HG02623 (cell line): Measurements from ENCODE around the gene EXOC2.

Source experiments
- ATAC-seq: cut with Tn5 transposase; IDR thresholded peaks from one replicate; pipeline ENCODE4 v1.9.1; 2021; ENCODE audit warnings: moderate library complexity; ENCODE audit not compliant: unreplicated experiment

The EXOC2 gene

GRCh38 chr6:449486-450419 lies 243.2 kb downstream of the EXOC2 start:
- ATAC-seq, result no peak

GRCh38 chr6:449057-449430 lies 243.9 kb downstream of the EXOC2 start:
- ATAC-seq, result no peak

- ATAC-seq, result no peak
Observed at GRCh38 chr6:448296-449056, 244.5 kb downstream of the EXOC2 start.

GRCh38 chr6:447381-448165 lies 245.4 kb downstream of the EXOC2 start:
- no peak for ATAC-seq

GRCh38 chr6:446418-447366 lies 246.2 kb downstream of the EXOC2 start:
- no peak for ATAC-seq

GRCh38 chr6:445571-446417 lies 247.1 kb downstream of the EXOC2 start:
- no peak for ATAC-seq

- ATAC-seq, result no peak
Observed at GRCh38 chr6:444653-445275, 248.2 kb downstream of the EXOC2 start.

GRCh38 chr6:443621-444159 lies 249.2 kb downstream of the EXOC2 start:
- ATAC-seq, result no peak

- ATAC-seq, result no peak
Observed at GRCh38 chr6:441126-441920, 251.6 kb downstream of the EXOC2 start.

GRCh38 chr6:439641-440167 lies 253.2 kb downstream of the EXOC2 start:
- no peak for ATAC-seq

GRCh38 chr6:438634-439170 lies 254.2 kb downstream of the EXOC2 start:
- no peak for ATAC-seq

GRCh38 chr6:437037-437392 lies 255.9 kb downstream of the EXOC2 start:
- no peak for ATAC-seq

- no peak for ATAC-seq
Observed at GRCh38 chr6:436308-437036, 256.5 kb downstream of the EXOC2 start.

GRCh38 chr6:435441-436307 lies 257.3 kb downstream of the EXOC2 start:
- no peak for ATAC-seq
